Fibroblast of pulmonary artery (primary cell): ENCODE results near the gene TMEFF2.

Experiments used
- DNase-seq: peaks from one replicate; pipeline ENCODE4 v3.0.0-alpha.2; 2010; ENCODE audit warnings: low read depth
- H3K4me3 ChIP-seq: replicated peaks from 2 replicates; pipeline ENCODE4 v1.5.1; 2011; ENCODE audit warnings: low read depth, mild to moderate bottlenecking, control low read depth, low read length, moderate library complexity
- TF ChIP-seq, protein P1 (sequence below): IDR thresholded peaks from 2 replicates; pipeline ENCODE4 v1.5.1; 2011; ENCODE audit warnings: mild to moderate bottlenecking, control low read depth, low read length, inconsistent platforms; ENCODE audit errors: missing control alignments

Gene TMEFF2

DNA sequence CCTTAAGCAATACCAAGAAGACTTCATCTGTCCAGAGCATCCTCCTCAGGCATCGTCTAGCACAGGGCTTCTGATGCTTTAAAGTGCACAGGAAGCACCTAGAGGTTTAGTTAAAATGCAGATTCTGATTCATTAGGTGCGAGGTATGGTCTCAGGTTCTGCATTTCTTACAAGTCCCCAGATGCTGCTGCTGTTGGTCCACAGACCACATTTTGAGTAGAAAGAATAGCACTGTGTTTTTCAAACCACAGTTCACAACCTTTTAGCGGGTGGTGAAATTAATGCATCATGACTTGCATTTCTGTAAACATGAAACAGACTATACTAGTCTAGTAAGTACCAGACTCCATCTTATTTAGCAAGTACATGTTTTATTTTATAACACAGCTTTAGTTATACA lies 134.6 kb downstream of the TMEFF2 start:
- DNase-seq, result no peak
- TF ChIP-seq, protein P1, sequence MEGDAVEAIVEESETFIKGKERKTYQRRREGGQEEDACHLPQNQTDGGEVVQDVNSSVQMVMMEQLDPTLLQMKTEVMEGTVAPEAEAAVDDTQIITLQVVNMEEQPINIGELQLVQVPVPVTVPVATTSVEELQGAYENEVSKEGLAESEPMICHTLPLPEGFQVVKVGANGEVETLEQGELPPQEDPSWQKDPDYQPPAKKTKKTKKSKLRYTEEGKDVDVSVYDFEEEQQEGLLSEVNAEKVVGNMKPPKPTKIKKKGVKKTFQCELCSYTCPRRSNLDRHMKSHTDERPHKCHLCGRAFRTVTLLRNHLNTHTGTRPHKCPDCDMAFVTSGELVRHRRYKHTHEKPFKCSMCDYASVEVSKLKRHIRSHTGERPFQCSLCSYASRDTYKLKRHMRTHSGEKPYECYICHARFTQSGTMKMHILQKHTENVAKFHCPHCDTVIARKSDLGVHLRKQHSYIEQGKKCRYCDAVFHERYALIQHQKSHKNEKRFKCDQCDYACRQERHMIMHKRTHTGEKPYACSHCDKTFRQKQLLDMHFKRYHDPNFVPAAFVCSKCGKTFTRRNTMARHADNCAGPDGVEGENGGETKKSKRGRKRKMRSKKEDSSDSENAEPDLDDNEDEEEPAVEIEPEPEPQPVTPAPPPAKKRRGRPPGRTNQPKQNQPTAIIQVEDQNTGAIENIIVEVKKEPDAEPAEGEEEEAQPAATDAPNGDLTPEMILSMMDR, result no peak
- no peak overlapping the region for H3K4me3 ChIP-seq

DNA sequence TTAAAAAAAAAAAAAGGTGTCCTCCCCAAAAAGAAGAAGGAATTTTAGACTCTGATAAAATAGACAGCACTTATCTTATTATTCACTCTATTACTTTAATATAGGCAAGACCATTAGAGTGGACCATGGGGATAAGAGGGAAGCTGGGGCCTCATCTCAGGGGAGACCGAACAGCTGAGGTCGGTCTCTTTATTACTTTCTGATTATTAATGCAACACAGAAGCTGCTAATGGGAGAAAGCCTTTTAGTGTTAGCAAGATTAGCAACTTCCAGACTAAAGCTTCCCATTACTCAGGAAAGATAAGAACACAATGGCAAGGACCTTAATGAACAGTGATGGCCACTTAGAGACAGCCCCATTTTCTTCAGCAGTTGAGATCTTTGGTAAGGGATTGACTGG lies 135.5 kb downstream of the TMEFF2 start:
- TF ChIP-seq, protein P1, result no peak
- H3K4me3 ChIP-seq, result no peak overlapping the region
- no peak for DNase-seq

DNA sequence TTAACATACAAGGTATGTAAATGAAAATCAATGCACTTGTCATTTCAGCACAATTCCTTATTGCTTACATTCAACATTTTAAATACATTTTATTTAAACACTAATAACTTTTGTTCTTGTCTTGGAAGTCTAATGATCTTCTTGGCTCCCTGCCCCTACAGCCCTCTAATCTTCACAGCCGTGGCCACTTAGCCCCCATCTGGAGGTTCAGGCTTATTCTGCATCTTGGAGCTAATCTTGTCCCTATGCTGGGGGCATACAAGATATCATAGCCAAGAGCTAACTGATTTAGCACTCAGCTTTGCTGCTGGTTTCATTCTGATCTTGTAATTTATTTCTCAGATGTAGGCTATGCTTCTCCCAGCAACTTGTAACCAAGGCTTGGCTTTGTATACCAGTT lies 140.8 kb downstream of the TMEFF2 start:
- TF ChIP-seq, protein P1, result no peak
- no peak overlapping the region for H3K4me3 ChIP-seq
- no peak for DNase-seq

DNA sequence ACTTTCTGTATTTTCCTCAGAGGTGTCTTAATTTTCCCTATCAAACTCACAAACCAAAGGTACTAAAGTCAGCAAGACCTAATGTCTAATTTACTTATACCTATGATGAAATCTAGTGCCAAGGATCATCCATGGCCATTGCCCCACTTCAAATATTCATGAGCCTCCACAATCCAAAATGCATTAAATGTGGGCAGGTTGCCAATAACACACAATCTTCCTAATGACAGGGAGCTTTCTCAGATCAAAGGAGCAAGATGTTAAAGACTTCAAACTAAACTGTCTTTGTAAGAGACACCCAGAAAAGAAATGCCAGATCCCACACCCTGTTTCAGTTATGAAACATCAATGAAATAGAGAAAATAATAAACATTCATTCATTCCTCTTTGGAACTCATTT lies 143.2 kb downstream of the TMEFF2 start:
- TF ChIP-seq, protein P1, result no peak
- DNase-seq, result no peak
- H3K4me3 ChIP-seq, result no peak overlapping the region

DNA sequence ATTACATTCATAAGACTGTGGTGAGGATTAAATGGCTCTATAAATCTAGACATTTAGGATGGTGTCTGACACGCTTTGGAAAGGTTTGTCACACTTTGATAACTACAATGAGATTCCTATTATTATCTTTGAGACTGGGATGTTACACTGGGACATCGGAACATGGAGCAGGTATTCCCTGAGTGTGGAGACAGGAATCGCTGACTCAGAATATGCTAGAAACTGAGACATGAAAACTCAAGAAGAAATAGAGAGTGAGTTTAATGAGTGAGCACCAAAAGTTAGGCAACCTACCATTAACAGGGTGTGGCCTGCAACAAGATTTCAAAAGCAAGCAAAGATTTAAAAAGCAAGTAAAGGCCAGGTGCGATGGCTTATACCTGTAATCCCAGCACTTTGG lies 145.4 kb downstream of the TMEFF2 start:
- no peak overlapping the region for H3K4me3 ChIP-seq
- DNase-seq, result no peak
- TF ChIP-seq, protein P1, result no peak

DNA sequence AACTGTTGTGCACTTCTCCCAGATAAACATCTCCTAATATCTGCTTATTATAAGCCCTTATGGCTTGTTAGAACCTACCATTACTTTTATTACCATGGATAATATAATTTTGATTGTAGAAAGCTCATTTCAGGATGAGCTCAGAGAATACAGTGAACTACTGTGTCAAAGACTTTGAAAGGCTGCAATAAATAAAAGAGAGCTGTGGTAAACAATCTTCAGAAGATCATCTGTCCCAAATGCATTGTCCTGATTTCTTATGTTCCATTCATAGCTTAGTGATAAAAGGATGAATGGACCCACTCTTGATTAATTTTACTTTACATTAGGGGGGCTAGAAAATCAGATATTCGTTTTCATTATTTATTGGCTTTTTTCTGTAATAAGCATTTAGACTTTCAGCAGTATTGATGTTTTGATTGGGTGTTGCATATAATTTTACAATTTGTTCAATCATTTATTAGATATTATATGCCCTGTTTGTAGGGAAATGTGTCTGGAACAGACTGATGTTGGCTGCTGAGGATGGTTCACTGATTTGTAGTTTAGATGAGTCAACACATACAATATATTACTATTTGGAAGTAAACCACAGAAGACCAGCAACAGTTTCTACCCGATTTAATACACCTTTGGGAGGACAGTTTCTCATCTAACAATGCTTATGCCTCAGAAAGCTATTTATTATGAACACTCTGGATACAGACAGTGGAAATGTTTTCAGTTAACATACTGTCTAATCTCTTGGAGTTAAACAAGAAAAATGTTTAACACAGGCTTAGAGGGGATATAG lies 147.2 kb downstream of the TMEFF2 start:
- H3K4me3 ChIP-seq, result no peak overlapping the region
- TF ChIP-seq, protein P1, result no peak
- no peak for DNase-seq

DNA sequence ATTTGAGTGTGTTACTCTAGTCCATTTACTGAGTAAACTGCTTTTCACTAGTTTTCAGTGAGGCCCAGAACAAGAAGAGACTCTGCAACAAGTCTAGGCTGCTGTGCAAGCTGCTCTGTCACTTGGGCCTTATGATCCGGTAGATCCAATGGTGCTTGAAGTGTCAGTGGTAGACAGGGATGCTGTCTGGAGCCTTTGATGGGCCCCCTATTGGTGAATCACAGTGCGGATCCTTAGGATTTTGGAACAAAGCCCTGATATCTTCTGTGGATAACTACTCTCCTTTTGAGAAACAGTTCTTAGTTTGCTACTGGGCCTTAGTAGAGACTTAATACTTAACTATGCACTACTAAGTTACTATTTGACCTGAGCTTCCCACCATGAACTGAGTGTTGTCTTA lies 150.2 kb downstream of the TMEFF2 start:
- H3K4me3 ChIP-seq, result no peak overlapping the region
- no peak for DNase-seq
- TF ChIP-seq, protein P1, result no peak
